Breast epithelium (tissue), 4 donors: ENCODE measurements around the gene NPHP4. TPM values are rescaled to one million over a fixed set of nuclear protein-coding genes. Genes with fewer than 3 reads are reported as not detected.
"Not testable (repeated sequence)": the region's sequence is repeated elsewhere in the genome, so short reads cannot be mapped to it uniquely, and the experiment has no call there.

Source experiments
- DNase-seq, 2 donors: peaks; one replicate each; pipeline ENCODE4 v3.0.0-alpha.2; 2019; ENCODE audit warnings: low spot score in 2 of 2
- H3K27ac ChIP-seq, 2 donors: fragments of 200-600 bp; sonication (generic) in 1 of 2; one replicate each; pipeline ENCODE4 v1.5.1; 2016 to 2019; ENCODE audit warnings: mild to moderate bottlenecking in 1 of 2
- H3K27me3 ChIP-seq, 2 donors: fragments of 200-600 bp; sonication (generic) in 1 of 2; one replicate each; pipeline versions ENCODE4 v1.5.1 to v1.6.0; 2017 to 2019; ENCODE audit warnings: control low read depth in 1 of 2, mild to moderate bottlenecking in 1 of 2
- H3K36me3 ChIP-seq: fragments of 200-600 bp; one replicate; pipeline ENCODE4 v1.5.1; 2019
- H3K4me1 ChIP-seq, 2 donors: fragments of 200-600 bp; sonication (generic); one replicate each; pipeline ENCODE4 v1.5.1; 2016 to 2019; ENCODE audit warnings: control low read depth in 1 of 2
- H3K4me3 ChIP-seq, 3 donors: fragments of 200-600 bp; sonication (generic); 1 replicate in 2 of 3; 2 replicates in 1 of 3; pipeline ENCODE4 v1.5.1; 2016 to 2019; ENCODE audit warnings: mild to moderate bottlenecking in 3 of 3, moderate library complexity in 2 of 3
- H3K9me3 ChIP-seq, 2 donors: fragments of 200-600 bp; sonication (generic) in 1 of 2; one replicate each; pipeline ENCODE4 v1.5.1; 2016 to 2019; ENCODE audit warnings: control low read depth in 1 of 2
- POLR2A ChIP-seq: fragments of 450-650 bp; IDR thresholded peaks from one replicate; pipeline ENCODE4 v1.6.1; 2016; ENCODE audit warnings: antibody characterized with exemption, mild to moderate bottlenecking, moderate library complexity
- POLR2AphosphoS5 ChIP-seq, 3 donors: sonication (generic); formaldehyde crosslinking; IDR thresholded peaks; one replicate each; pipeline ENCODE4 v1.6.1; 2017; ENCODE audit warnings: antibody characterized with exemption in 3 of 3
- intact Hi-C: fragments of 100-400 bp; cut with DNase I; formaldehyde crosslinking; loops from one replicate; pipeline ENCODE4 v1.15.1; 2023; ENCODE audit warnings: low total_unique reads
- total RNA-seq, 3 donors: library from RNA; depleted of rRNA; stranded (reverse); fragments of >200 nt; gene quantifications; one replicate each; pipeline ENCODE4 v1.1.0, GENCODE V29; 2016
- TF ChIP-seq, protein P1 (sequence below), 3 donors: fragments of 450-650 bp; IDR thresholded peaks; one replicate each; pipeline ENCODE4 v1.5.1; 2016 to 2017; ENCODE audit warnings: antibody characterized with exemption in 3 of 3, mild to moderate bottlenecking in 3 of 3, moderate library complexity in 3 of 3

Gene NPHP4
- total RNA-seq, 3 donors from 2014 or later, result 7.0 to 18.7 (median 18.1) TPM

DNA sequence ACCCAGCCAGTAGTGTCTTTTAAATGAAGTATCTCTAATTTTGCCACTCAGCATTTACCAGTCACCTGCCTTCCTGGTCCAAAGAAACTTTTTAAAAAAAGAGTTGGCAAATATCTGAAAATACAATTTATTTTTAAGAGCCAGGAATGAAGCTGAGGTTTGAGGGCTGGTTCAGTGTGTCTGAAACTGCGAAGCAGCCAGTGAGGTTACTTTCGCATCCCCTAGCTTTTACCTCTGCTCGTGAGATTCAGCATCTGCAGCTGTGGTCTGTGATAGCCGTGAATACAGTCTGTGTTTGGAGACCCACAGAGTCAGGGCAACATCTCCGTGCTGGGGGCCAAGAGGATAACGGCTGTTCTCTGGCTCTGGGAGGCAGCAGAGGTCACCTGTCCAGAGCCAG is 32.2 kb upstream of the NPHP4 start:
- TF ChIP-seq, protein P1, sequence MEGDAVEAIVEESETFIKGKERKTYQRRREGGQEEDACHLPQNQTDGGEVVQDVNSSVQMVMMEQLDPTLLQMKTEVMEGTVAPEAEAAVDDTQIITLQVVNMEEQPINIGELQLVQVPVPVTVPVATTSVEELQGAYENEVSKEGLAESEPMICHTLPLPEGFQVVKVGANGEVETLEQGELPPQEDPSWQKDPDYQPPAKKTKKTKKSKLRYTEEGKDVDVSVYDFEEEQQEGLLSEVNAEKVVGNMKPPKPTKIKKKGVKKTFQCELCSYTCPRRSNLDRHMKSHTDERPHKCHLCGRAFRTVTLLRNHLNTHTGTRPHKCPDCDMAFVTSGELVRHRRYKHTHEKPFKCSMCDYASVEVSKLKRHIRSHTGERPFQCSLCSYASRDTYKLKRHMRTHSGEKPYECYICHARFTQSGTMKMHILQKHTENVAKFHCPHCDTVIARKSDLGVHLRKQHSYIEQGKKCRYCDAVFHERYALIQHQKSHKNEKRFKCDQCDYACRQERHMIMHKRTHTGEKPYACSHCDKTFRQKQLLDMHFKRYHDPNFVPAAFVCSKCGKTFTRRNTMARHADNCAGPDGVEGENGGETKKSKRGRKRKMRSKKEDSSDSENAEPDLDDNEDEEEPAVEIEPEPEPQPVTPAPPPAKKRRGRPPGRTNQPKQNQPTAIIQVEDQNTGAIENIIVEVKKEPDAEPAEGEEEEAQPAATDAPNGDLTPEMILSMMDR (IDR thresholded peaks at IDR 0.05), result no peak
- TF ChIP-seq POLR2AphosphoS5 (IDR thresholded peaks at IDR 0.05) (no peak), POLR2A (no peak)
- no peaks in the 10 kb centered on the region for H3K9me3 ChIP-seq
- intact Hi-C loops, result no loop called here
- no peak overlapping the region for H3K4me3 ChIP-seq
- DNase-seq, result no peak
- no peak overlapping the region for H3K27ac ChIP-seq
- H3K36me3 ChIP-seq, result no peaks in the 10 kb centered on the region
- no peaks in the 10 kb centered on the region for H3K4me1 ChIP-seq
- H3K27me3 ChIP-seq, result no peaks in the 10 kb centered on the region

DNA sequence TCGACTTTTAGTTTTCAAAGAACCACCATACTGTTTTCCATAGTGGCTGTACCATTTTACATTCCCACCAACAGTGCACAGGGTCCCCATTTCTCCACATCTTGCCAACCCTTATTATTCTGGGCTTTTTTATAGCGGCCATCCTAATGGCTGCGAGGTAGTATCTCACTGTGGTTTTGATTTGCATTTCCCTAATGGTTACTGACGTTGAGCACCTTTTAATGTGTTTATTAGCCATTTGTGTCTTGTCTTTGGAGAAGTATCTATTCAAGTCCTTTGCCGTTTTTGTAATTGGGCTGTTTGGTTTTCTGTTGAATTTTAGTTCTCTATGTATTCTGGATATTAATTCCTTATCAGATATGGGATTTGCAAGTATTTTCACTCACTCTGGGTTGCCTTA is 31.1 kb upstream of the NPHP4 start:
- intact Hi-C loops, result no loop called here
- no peaks in the 10 kb centered on the region for H3K27me3 ChIP-seq
- no peaks in the 10 kb centered on the region for H3K4me1 ChIP-seq
- H3K27ac ChIP-seq, result no peak overlapping the region
- no peak overlapping the region for H3K4me3 ChIP-seq
- no peak for DNase-seq
- TF ChIP-seq, protein P1 (IDR thresholded peaks at IDR 0.05), result no peak
- TF ChIP-seq POLR2A (no peak), POLR2AphosphoS5 (IDR thresholded peaks at IDR 0.05) (no peak)
- no peaks in the 10 kb centered on the region for H3K36me3 ChIP-seq
- H3K9me3 ChIP-seq, result no peaks in the 10 kb centered on the region

DNA sequence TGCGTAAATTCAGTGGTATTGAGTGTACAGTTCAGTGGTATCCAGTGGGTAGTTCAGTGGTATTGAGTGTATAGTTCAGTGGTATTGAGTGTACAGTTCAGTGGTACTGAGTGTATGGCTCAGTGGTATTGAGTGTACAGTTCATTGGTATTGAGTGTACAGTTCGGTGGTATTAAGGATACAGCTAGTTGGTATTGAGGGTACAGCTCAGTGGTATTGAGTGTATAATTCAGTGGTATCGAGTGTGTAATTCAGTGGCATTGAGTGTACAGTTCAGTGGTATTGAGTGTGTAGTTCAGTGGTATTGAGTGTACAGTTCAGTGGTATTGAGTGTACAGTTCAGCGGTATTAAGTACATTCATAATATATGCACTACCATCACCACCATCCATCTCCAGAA is 30.0 kb upstream of the NPHP4 start:
- Histone ChIP-seq H3K27ac (no peak overlapping the region), H3K4me1 (no peaks in the 10 kb centered on the region), H3K9me3 (no peaks in the 10 kb centered on the region), H3K4me3 (no peak overlapping the region), H3K27me3 (no peaks in the 10 kb centered on the region), H3K36me3 (no peaks in the 10 kb centered on the region)
- TF ChIP-seq, protein P1 (IDR thresholded peaks at IDR 0.05), result no peak
- TF ChIP-seq POLR2A, result no peak
- DNase-seq, result no peak
- intact Hi-C loops, result no loop called here

DNA sequence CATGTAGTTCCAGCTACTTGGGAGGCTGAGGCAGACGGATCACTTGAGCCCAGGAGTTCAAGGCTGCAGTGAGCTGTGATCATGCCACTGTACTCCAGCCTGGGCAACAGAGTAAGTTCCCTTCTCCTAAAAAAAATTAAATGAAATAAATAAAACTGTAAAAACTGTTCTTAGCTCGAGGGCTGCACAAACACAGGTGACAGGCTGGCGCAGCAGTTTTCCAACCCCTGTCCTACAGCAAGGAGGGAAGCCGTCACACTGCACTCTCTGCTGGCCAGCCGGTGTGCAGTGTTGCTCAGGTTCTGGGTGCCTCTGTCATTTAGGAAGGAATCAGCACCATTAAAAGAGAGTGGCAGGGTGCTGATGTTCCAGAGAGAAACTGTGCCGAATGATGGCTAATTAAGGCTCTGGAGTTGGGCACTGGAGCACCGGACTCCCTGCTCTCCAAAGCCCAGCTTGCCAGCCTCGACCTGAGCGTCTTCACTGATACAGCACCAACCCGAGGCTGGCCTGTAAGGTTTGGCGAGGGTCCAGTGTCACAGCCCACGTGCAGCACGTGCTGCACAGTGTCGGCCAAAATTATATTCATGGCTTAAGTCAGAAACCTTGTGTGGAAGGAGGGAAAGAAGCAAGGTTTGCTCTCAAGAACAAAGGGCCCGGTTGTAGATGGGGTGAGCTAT is 27.1 kb upstream of the NPHP4 start:
- no peak for DNase-seq
- H3K27ac ChIP-seq, result no peak overlapping the region
- no peaks in the 10 kb centered on the region for H3K27me3 ChIP-seq
- no peaks in the 10 kb centered on the region for H3K4me1 ChIP-seq
- TF ChIP-seq, protein P1 (IDR thresholded peaks at IDR 0.05), result no peak
- TF ChIP-seq POLR2A (no peak), POLR2AphosphoS5 (IDR thresholded peaks at IDR 0.05) (no peak)
- no peak overlapping the region for H3K4me3 ChIP-seq
- intact Hi-C loops, result no loop called here
- no peaks in the 10 kb centered on the region for H3K36me3 ChIP-seq
- H3K9me3 ChIP-seq, result no peaks in the 10 kb centered on the region

DNA sequence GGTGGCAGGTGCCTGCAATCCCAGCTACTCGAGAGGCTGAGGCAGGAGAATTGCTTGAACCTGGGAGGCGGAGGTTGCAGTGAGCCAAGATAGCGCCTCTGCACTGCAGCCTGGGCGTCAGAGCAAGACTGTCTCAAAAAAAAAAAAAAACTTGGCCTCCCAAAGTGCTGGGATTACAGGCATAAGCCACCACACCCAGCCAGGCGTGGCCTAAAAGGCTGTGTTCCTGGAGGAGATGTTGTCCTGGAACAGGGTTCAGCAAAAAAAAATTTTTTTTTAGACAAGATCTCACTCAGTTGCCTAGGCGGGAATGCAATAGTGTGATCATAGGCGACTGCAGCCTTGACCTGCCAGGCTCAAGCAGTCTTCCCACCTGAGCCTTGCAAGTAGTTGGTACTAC is 25.4 kb upstream of the NPHP4 start:
- H3K27ac ChIP-seq, H3K9me3 ChIP-seq, DNase-seq, H3K27me3 ChIP-seq, H3K36me3 ChIP-seq, intact Hi-C loops, H3K4me3 ChIP-seq, H3K4me1 ChIP-seq: not testable (repeated sequence)
